Brain pericyte (primary cell): Measurements from ENCODE around the gene HNRNPH1.
"Not testable (repeated sequence)": the region's sequence is repeated elsewhere in the genome, so short reads cannot be mapped to it uniquely, and the experiment has no call there.

Experiments used
- DNase-seq: peaks from one replicate; pipeline ENCODE4 v3.0.0-alpha.2; 2012; ENCODE audit warnings: low read depth, low spot score

HNRNPH1 gene

GRCh38 chr5:179623003-179623905 lies at the start of gene HNRNPH1:
HNRNPH1 (minus strand) TSS chr5:179623671; CDS start chr5:179623133, 538 bp downstream.
- peak; percentile 98 for DNase-seq

- no peak for DNase-seq
These were observed 44.9 kb upstream of the HNRNPH1 start for GRCh38 chr5:179668391-179668790.

- DNase-seq = not testable (repeated sequence)
These were observed 38.2 kb upstream of the HNRNPH1 start for GRCh38 chr5:179661647-179662046.

GRCh38 chr5:179658179-179658856 lies 34.8 kb upstream of the HNRNPH1 start:
- DNase-seq = not testable (repeated sequence)

- not testable (repeated sequence) for DNase-seq
These were observed 34.1 kb upstream of the HNRNPH1 start for GRCh38 chr5:179657302-179658178.

- DNase-seq = not testable (repeated sequence)
These were observed 29.7 kb upstream of the HNRNPH1 start for GRCh38 chr5:179653135-179653534.

- not testable (repeated sequence) for DNase-seq
These were observed 26.8 kb upstream of the HNRNPH1 start for GRCh38 chr5:179650245-179650644.

- DNase-seq = not testable (repeated sequence)
These were observed 25.8 kb upstream of the HNRNPH1 start for GRCh38 chr5:179649166-179649703.

- no peak for DNase-seq
These were observed 24.9 kb upstream of the HNRNPH1 start for GRCh38 chr5:179648410-179648809.

GRCh38 chr5:179644766-179645165 lies 21.3 kb upstream of the HNRNPH1 start:
- not testable (repeated sequence) for DNase-seq

- DNase-seq = not testable (repeated sequence)
These were observed 19.9 kb upstream of the HNRNPH1 start for GRCh38 chr5:179643141-179643920.

- DNase-seq = not testable (repeated sequence)
These were observed 19.2 kb upstream of the HNRNPH1 start for GRCh38 chr5:179642626-179643025.

GRCh38 chr5:179641745-179642144 lies 18.3 kb upstream of the HNRNPH1 start:
- not testable (repeated sequence) for DNase-seq

- DNase-seq = not testable (repeated sequence)
These were observed 15.8 kb upstream of the HNRNPH1 start for GRCh38 chr5:179639296-179639695.

GRCh38 chr5:179634370-179635172 lies 11.1 kb upstream of the HNRNPH1 start:
- not testable (repeated sequence) for DNase-seq

- not testable (repeated sequence) for DNase-seq
These were observed 10.3 kb upstream of the HNRNPH1 start for GRCh38 chr5:179633501-179634369.

- DNase-seq = no peak
These were observed 1.4 kb upstream of the HNRNPH1 start for GRCh38 chr5:179624841-179625271.

GRCh38 chr5:179623906-179624741 lies 653 bp upstream of the HNRNPH1 start:
- DNase-seq = peak; percentile 69
